ENCODE results near the gene WDR37. TPM values are rescaled to one million over a fixed set of nuclear protein-coding genes. Genes with fewer than 3 reads are reported as not detected.

Gene WDR37
- polyA plus RNA-seq, 1 experiment: 16.0 TPM

DNA sequence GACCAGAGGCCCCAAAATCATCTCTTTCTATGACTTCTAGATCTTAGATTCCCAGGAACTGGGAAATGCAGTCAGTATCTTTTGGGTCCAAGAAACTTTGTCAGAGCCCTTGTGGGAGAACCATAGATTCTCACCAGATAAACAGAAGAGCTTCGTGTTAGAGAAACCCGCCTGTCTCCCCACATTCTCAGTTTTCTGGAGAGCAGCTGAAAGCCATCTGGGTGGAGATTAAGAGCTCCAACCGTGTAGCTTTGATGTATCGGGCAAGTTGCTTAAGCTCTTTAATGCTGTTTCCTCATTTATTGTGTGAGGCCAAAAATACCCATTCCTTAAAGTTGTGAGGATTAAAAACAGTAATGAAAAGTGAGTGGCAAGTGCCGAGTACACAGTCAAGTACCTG, 107.6 kb downstream of the WDR37 start:
- CTCF ChIA-PET: no interaction called here
- no peak overlapping the region for H3K27ac ChIP-seq (ENCODE audit: low read depth, low read length)
- peaks cover 2% of the 10 kb centered on the region; the same call in 1 of the 2 replicates for H3K9me3 ChIP-seq (ENCODE audit: control insufficient read depth, insufficient read depth, low read length)
- no peak for DNase-seq (ENCODE audit: low read depth, low spot score)
- no peak overlapping the region for H3K4me3 ChIP-seq (ENCODE audit: low read depth, low read length)
- no peaks in the 10 kb centered on the region for H3K27me3 ChIP-seq (ENCODE audit: control insufficient read depth, insufficient read depth, low read length)
- POLR2A ChIA-PET: no interaction called here
- TF ChIP-seq, protein P1, sequence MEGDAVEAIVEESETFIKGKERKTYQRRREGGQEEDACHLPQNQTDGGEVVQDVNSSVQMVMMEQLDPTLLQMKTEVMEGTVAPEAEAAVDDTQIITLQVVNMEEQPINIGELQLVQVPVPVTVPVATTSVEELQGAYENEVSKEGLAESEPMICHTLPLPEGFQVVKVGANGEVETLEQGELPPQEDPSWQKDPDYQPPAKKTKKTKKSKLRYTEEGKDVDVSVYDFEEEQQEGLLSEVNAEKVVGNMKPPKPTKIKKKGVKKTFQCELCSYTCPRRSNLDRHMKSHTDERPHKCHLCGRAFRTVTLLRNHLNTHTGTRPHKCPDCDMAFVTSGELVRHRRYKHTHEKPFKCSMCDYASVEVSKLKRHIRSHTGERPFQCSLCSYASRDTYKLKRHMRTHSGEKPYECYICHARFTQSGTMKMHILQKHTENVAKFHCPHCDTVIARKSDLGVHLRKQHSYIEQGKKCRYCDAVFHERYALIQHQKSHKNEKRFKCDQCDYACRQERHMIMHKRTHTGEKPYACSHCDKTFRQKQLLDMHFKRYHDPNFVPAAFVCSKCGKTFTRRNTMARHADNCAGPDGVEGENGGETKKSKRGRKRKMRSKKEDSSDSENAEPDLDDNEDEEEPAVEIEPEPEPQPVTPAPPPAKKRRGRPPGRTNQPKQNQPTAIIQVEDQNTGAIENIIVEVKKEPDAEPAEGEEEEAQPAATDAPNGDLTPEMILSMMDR (IDR thresholded peaks at IDR 0.05; ENCODE audit: low read depth, low read length): no peak

DNA sequence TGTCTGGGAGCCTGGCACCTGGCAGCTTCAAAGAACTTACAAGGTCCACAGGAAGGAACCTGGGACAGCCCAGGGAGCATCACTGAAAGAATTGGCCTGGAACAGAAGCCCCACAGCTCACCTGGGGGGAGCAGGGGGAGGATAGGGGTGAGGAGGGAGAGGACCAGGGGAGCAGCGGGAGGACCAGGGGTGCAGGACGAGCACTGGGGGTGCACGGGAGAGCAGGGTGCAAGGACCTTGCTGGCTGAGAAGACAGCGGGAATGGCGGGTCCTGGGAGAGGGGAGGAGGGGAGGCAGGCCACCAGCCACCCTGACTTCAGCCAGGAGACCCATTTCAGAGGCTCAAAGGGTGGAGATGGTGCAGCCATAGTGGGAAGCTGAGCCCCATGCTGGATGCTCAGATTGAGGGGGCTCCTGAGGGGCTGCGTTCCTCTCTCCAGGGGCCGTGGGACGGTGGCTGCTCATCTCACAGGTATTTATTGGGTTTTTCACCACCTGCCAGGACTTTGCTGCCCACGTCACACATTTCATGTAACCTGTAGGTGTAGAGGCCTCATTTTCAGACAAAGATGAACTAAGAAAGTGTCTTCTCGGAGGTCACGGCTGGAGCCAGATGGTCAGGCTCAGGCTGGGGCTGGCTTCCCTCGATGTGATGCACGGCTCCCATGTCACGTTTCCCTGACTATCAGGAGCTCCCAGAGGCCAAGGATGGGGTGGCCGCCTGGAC, 110.1 kb downstream of the WDR37 start:
- Histone ChIP-seq H3K27me3 (ENCODE audit: control insufficient read depth, insufficient read depth, low read length) (no peaks in the 10 kb centered on the region), H3K4me3 (ENCODE audit: low read depth, low read length) (no peak overlapping the region), H3K9me3 (ENCODE audit: control insufficient read depth, insufficient read depth, low read length) (peaks cover 6% of the 10 kb centered on the region; the same call in 1 of the 2 replicates), H3K27ac (ENCODE audit: low read depth, low read length) (no peak overlapping the region)
- TF ChIP-seq, protein P1 (IDR thresholded peaks at IDR 0.05; ENCODE audit: low read depth, low read length): no peak
- ChIA-PET CTCF (no interaction called here), POLR2A (no interaction called here)
- DNase-seq (ENCODE audit: low read depth, low spot score): no peak

DNA sequence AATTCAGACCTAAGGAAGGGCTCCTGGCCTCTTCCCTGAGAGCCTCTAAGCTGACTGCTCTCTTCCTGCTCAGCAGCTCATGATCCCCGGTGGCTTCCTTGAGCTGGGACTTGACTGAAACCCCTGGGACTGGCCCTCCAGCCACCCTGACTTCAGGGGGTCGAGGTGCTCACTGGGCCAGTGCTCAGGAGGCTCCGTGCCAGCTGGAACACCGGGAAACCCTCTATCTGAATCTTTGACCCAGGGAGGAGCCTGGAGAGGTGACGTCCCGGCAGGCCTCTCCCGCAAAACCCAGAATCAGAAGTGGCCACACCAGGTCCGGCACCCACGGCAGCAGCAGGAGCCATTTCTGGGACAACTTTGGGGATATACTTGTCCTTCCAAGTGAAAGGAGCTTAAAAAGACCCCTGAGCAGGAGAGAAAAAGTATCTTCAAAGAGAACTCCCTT, 110.7 kb downstream of the WDR37 start:
- no peak overlapping the region for H3K27ac ChIP-seq (ENCODE audit: low read depth, low read length)
- H3K27me3 ChIP-seq (ENCODE audit: control insufficient read depth, insufficient read depth, low read length): no peaks in the 10 kb centered on the region
- no peak for DNase-seq (ENCODE audit: low read depth, low spot score)
- ChIA-PET CTCF (no interaction called here), POLR2A (no interaction called here)
- TF ChIP-seq, protein P1 (IDR thresholded peaks at IDR 0.05; ENCODE audit: low read depth, low read length): no peak
- H3K9me3 ChIP-seq (ENCODE audit: control insufficient read depth, insufficient read depth, low read length): peaks cover 6% of the 10 kb centered on the region; the same call in 1 of the 2 replicates
- H3K4me3 ChIP-seq (ENCODE audit: low read depth, low read length): no peak overlapping the region

DNA sequence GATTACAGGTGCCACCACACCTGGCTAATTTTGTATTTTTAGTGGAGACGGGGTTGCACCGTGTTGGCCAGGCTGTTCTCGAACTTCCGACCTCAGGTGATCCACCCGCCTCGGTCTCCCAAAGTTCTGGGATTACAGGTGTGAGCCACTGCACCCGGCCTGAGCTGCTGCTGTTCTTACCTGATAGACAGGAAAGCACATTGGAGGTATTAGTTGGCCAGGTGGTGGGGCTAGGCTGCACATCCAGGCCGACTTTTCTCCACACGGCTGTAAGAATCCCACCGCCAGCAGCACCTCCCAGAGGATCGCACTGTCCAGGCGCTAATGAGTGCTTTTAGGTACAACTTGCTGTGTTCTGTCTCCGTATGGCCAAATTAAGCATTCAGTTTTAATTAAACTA, 112.6 kb downstream of the WDR37 start:
- no peak for DNase-seq (ENCODE audit: low read depth, low spot score)
- TF ChIP-seq, protein P1 (IDR thresholded peaks at IDR 0.05; ENCODE audit: low read depth, low read length): no peak
- Histone ChIP-seq H3K27ac (ENCODE audit: low read depth, low read length) (no peak overlapping the region), H3K9me3 (ENCODE audit: control insufficient read depth, insufficient read depth, low read length) (peaks cover 6% of the 10 kb centered on the region; the same call in 1 of the 2 replicates), H3K27me3 (ENCODE audit: control insufficient read depth, insufficient read depth, low read length) (no peaks in the 10 kb centered on the region), H3K4me3 (ENCODE audit: low read depth, low read length) (no peak overlapping the region)
- POLR2A ChIA-PET: interaction anchor here (0.6 kb wide), 1 partner anchor 50 kb away, joined by 4 read pairs; no protein-coding TSS in a partner anchor
- CTCF ChIA-PET: no interaction called here

DNA sequence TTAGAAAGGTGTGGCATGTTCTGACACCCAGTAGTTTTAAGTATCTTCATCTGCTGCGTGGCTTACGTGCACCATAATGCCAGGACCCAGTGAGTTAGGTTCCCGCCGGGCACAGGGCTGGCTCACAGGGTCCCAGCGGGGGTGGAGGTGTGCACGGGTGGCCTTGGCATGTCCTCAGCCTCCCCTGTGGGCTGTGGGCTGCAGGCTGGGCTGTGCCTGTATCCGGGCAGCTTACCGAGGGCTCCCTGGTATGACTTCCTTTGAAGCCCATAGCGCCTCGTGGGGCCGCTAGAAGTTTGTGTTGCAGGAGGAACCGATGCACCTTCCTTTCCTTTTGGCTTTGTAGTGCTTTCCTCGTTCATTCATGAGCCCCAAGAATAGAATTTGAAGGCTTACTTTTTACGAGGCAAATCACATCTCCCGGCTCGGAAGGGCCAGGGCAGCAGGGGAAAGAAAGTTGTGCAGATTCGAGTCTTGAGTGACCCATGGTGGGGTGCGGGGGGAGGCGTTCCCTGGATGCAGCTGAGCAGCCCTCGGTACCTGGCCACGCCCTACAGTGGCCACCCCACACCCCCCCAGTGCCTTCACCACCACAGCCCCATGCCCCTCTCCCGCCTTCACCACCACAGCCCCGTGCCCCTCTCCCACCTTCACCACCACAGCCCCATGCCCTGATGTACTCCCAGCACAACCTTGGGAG, 113.2 kb downstream of the WDR37 start:
- Histone ChIP-seq H3K27me3 (ENCODE audit: control insufficient read depth, insufficient read depth, low read length) (no peaks in the 10 kb centered on the region), H3K27ac (ENCODE audit: low read depth, low read length) (no peak overlapping the region), H3K9me3 (ENCODE audit: control insufficient read depth, insufficient read depth, low read length) (peaks cover 6% of the 10 kb centered on the region; the same call in 1 of the 2 replicates), H3K4me3 (ENCODE audit: low read depth, low read length) (no peak overlapping the region)
- ChIA-PET POLR2A (interaction anchor here (0.6 kb wide), 1 partner anchor 50 kb away, joined by 4 read pairs; no protein-coding TSS in a partner anchor), CTCF (no interaction called here)
- TF ChIP-seq, protein P1 (IDR thresholded peaks at IDR 0.05; ENCODE audit: low read depth, low read length): no peak
- no peak for DNase-seq (ENCODE audit: low read depth, low spot score)
